OCI-LY1 (cell line): Measurements from ENCODE around the gene MINDY4.

Source experiments
- H2AFZ ChIP-seq: fragments of 200-600 bp; sonication (generic), shearing (Covaris generic); 2 replicates; pipeline ENCODE4 v1.6.0; 2014; ENCODE audit warnings: antibody characterized with exemption, mild to moderate bottlenecking, low read length
- H3F3A ChIP-seq: fragments of 200-600 bp; sonication (generic), shearing (Covaris generic); 2 replicates; pipeline ENCODE4 v1.6.0; 2014; ENCODE audit warnings: mild to moderate bottlenecking, antibody characterized with exemption, low read length, moderate library complexity; ENCODE audit not compliant: insufficient read depth
- H3K27ac ChIP-seq: fragments of 200-600 bp; sonication (generic); 2 replicates; pipeline ENCODE4 v1.5.1; 2014; ENCODE audit warnings: low read length, mixed run types, mild to moderate bottlenecking, low read depth; ENCODE audit not compliant: poor library complexity, severe bottlenecking
- H3K27me3 ChIP-seq: fragments of 200-600 bp; sonication (generic); 2 replicates; pipeline ENCODE4 v1.6.0; 2014; ENCODE audit warnings: antibody characterized with exemption, mild to moderate bottlenecking, low read length, moderate library complexity; ENCODE audit not compliant: insufficient read depth
- H3K36me3 ChIP-seq: fragments of 200-600 bp; sonication (generic); 2 replicates; pipeline ENCODE4 v1.6.1; 2014; ENCODE audit warnings: mild to moderate bottlenecking, antibody characterized with exemption, low read length, moderate library complexity, mixed read lengths; ENCODE audit not compliant: insufficient read depth
- H3K4me1 ChIP-seq: fragments of 200-600 bp; sonication (generic); 2 replicates; pipeline ENCODE4 v1.5.1; 2014; ENCODE audit warnings: mild to moderate bottlenecking, low read length, moderate library complexity; ENCODE audit not compliant: insufficient read depth, severe bottlenecking
- H3K4me2 ChIP-seq: fragments of 200-600 bp; sonication (generic), shearing (Covaris generic); 2 replicates; pipeline ENCODE4 v1.6.1; 2014; ENCODE audit warnings: low read length
- H3K4me3 ChIP-seq: fragments of 200-600 bp; sonication (generic); 2 replicates; pipeline ENCODE4 v1.5.1; 2014; ENCODE audit warnings: low read length, low read depth, mild to moderate bottlenecking, mixed read lengths; ENCODE audit not compliant: poor library complexity, severe bottlenecking
- H3K79me2 ChIP-seq: fragments of 200-600 bp; shearing (Covaris generic); 2 replicates; pipeline ENCODE4 v1.6.1; 2016; ENCODE audit warnings: mixed run types, low read length, mixed read lengths; ENCODE audit not compliant: insufficient read depth
- H3K9ac ChIP-seq: fragments of 200-600 bp; sonication (generic), shearing (Covaris generic); 2 replicates; pipeline ENCODE4 v1.6.1; 2014; ENCODE audit warnings: mild to moderate bottlenecking, low read length, mixed read lengths
- H3K9me2 ChIP-seq: fragments of 200-600 bp; sonication (generic), shearing (Covaris generic); 2 replicates; pipeline ENCODE4 v1.6.1; 2014; ENCODE audit warnings: low read depth, mild to moderate bottlenecking, low read length, mixed read lengths
- H3K9me3 ChIP-seq: fragments of 200-600 bp; shearing (Covaris generic); 2 replicates; pipeline ENCODE4 v1.6.1; 2014; ENCODE audit warnings: low read length, mixed read lengths
- H4K20me1 ChIP-seq: fragments of 200-600 bp; sonication (generic), shearing (Covaris generic); 2 replicates; pipeline ENCODE4 v1.6.0; 2016; ENCODE audit warnings: mild to moderate bottlenecking, low read length; ENCODE audit not compliant: insufficient read depth
- CTCF ChIP-seq: fragments of 200-600 bp; sonication (generic), shearing (Covaris generic); IDR thresholded peaks from 2 replicates; pipeline ENCODE4 v1.5.1; 2017; ENCODE audit warnings: mild to moderate bottlenecking, antibody characterized with exemption, low read length, moderate library complexity, mixed read lengths
- EZH2 ChIP-seq: fragments of 200-600 bp; sonication (generic), shearing (Covaris generic); IDR thresholded peaks from 2 replicates; pipeline ENCODE4 v1.8.0; 2017; ENCODE audit warnings: borderline replicate concordance, mixed run types, mild to moderate bottlenecking, antibody characterized with exemption, low read length, moderate library complexity, mixed read lengths

Gene MINDY4

GRCh38 chr7:30723776-30724175 lies 47.4 kb upstream of the MINDY4 start:
- Histone ChIP-seq H3K4me3 (no peak overlapping the region), H3F3A (no peaks in the 10 kb centered on the region), H4K20me1 (no peaks in the 10 kb centered on the region), H2AFZ (no peak overlapping the region), H3K27ac (no peak overlapping the region), H3K9me3 (no peaks in the 10 kb centered on the region), H3K4me1 (peaks cover 13% of the 10 kb centered on the region), H3K9ac (no peak overlapping the region), H3K79me2 (no peaks in the 10 kb centered on the region), H3K4me2 (no peak overlapping the region), H3K36me3 (no peaks in the 10 kb centered on the region), H3K9me2 (no peaks in the 10 kb centered on the region), H3K27me3 (peaks cover 7% of the 10 kb centered on the region; the same call in 1 of the 2 replicates)
- TF ChIP-seq CTCF (no peak), EZH2 (no peak)

GRCh38 chr7:30726296-30727006 lies 44.8 kb upstream of the MINDY4 start:
- no peaks in the 10 kb centered on the region for H3F3A ChIP-seq
- no peak overlapping the region for H3K9ac ChIP-seq
- H3K27ac ChIP-seq: no peak overlapping the region
- H2AFZ ChIP-seq: no peak overlapping the region
- H3K4me1 ChIP-seq: peaks cover 13% of the 10 kb centered on the region
- H3K36me3 ChIP-seq: no peaks in the 10 kb centered on the region
- H4K20me1 ChIP-seq: no peaks in the 10 kb centered on the region
- H3K4me2 ChIP-seq: 0 out of 2 replicates have a peak overlapping the region, but pooled peaks have one; percentile 13
- 0 out of 2 replicates have a peak, but pooled peaks cover 8% of the 10 kb centered on the region for H3K27me3 ChIP-seq
- TF ChIP-seq EZH2 (no peak), CTCF (peak; percentile 17; the same call in 1 of the 2 replicates)
- no peaks in the 10 kb centered on the region for H3K79me2 ChIP-seq
- H3K4me3 ChIP-seq: no peak overlapping the region
- no peaks in the 10 kb centered on the region for H3K9me3 ChIP-seq
- H3K9me2 ChIP-seq: no peaks in the 10 kb centered on the region

- H3K36me3 ChIP-seq: no peaks in the 10 kb centered on the region
- H3K9me3 ChIP-seq: no peaks in the 10 kb centered on the region
- no peak overlapping the region for H3K27ac ChIP-seq
- H3F3A ChIP-seq: no peaks in the 10 kb centered on the region
- H4K20me1 ChIP-seq: no peaks in the 10 kb centered on the region
- no peak overlapping the region for H3K9ac ChIP-seq
- no peaks in the 10 kb centered on the region for H3K9me2 ChIP-seq
- no peak overlapping the region for H3K4me3 ChIP-seq
- TF ChIP-seq EZH2: no peak
- no peak for TF ChIP-seq CTCF
- H3K79me2 ChIP-seq: no peaks in the 10 kb centered on the region
- 0 out of 2 replicates have a peak, but pooled peaks cover 8% of the 10 kb centered on the region for H3K27me3 ChIP-seq
- H3K4me1 ChIP-seq: peaks cover 13% of the 10 kb centered on the region
- H2AFZ ChIP-seq: no peak overlapping the region
- H3K4me2 ChIP-seq: peak overlapping the region; percentile 13
These were observed 43.9 kb upstream of the MINDY4 start for GRCh38 chr7:30727061-30727945.
